GM12801 (cell line): ENCODE data around the gene CCDC54.

ENCODE experiments used
- TF ChIP-seq, protein P1 (sequence below): IDR thresholded peaks from one replicate; pipeline ENCODE4 v1.5.1; 2011; ENCODE audit warnings: control low read depth; ENCODE audit not compliant: insufficient read length; ENCODE audit errors: extremely low read depth

Gene CCDC54

DNA sequence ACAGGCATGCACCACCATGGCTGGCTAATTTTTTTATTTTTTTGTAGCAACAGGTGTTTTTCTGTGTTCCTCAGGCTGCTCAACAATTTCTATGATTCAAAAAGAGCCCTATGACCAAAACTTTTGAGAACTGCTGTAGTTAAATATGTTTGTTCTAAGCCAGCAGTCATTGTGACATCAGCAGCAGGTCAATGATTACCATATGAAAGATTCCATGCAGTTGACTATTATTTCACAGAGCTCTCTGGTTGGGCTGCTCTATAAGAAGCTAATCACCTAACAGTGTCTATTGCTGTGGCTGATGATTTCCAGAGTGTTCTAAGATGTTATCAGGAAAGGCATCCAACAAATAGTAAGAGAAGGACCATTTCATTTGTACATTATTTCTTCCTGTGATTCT lies at the start of gene CCDC54:
Gene CCDC54 (plus strand): TSS at position 289 of the 400 bp plus-strand sequence. CDS start 149 bp downstream, outside the sequence.
- TF ChIP-seq, protein P1, sequence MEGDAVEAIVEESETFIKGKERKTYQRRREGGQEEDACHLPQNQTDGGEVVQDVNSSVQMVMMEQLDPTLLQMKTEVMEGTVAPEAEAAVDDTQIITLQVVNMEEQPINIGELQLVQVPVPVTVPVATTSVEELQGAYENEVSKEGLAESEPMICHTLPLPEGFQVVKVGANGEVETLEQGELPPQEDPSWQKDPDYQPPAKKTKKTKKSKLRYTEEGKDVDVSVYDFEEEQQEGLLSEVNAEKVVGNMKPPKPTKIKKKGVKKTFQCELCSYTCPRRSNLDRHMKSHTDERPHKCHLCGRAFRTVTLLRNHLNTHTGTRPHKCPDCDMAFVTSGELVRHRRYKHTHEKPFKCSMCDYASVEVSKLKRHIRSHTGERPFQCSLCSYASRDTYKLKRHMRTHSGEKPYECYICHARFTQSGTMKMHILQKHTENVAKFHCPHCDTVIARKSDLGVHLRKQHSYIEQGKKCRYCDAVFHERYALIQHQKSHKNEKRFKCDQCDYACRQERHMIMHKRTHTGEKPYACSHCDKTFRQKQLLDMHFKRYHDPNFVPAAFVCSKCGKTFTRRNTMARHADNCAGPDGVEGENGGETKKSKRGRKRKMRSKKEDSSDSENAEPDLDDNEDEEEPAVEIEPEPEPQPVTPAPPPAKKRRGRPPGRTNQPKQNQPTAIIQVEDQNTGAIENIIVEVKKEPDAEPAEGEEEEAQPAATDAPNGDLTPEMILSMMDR: no peak

DNA sequence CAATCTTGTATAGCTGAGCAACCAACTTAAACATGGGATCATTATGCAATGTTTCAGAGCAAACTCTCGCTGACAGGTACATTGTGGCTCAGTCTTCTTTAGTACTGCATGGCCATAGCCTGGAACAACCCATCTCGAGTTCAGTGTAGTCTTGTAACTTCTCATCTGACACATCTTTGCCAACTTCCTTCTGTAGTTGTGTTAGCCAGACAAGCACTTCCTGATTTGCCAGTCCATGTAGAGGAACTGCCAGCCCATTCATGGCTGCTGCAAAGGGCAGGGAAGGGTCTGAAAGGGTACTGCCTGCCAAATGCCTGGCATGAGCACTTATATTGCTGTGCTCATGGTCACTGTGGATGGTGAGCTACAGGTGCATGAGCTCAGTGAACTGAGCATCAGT lies 49.2 kb upstream of the CCDC54 start:
- TF ChIP-seq, protein P1: no peak

DNA sequence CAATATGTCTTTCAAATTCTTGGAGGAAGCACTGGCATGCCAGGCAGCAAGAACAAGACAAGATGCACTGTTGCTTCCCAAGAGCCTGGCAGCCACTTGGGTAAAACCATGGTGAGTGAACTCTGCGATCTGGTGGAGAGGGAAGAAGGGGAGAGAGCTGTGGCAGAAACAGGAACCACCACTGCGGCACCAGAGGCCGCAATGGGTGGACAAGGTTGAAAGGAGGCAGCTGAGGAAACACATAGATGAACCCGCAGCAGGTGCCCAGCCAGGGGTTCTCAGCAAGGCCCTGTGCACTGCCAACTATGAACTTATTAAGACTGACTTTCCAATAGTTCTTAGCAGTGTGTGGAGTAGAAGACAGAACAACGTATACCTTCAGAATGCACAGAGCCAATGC lies 48.2 kb upstream of the CCDC54 start:
- TF ChIP-seq, protein P1: no peak

DNA sequence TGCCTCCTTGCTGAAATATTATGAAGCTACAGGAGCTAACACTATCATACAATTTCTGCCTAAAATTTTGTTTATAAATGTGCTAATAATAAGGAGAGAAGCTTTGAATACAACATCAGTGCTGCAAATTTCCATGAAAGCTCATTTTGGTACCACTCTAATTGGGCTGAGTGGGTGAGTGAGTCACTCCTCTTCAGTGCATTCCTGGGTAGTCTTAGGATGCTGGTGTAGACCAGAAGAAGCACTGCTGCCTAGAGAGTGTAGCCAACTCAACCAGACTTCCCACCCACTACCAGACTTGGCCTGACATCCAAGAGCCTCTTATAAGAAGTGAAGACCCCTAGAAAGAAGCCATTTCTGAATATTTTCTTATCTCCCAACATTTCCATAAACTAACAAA lies 32.5 kb upstream of the CCDC54 start:
- TF ChIP-seq, protein P1: no peak

DNA sequence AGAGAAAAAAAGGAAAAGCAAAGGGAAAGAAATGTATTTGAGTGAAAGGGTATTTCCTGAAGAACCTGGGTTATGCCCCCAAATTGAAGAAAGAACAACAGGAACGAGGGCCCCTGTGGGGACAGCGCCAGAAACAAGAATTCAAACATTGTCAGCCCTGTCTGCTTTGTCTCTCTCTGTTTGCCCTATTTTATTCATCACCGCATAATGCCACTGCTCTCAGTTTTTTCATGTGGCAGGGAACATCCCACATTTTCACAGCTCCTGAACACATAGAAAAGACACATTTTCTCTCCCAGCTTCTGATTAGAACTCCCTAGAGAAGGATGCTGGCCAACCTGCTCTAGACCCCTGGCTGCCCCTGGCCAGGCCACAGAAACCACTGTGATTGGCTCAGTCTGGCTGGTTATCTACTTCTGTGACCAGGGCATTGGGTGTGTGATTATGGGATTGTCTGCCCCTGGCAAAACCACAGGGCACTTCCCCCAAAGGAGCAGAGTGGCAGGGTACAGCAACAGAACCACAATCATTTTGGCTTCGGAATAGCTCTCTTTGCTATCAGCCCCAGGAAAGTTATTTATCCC lies 31.3 kb upstream of the CCDC54 start:
- TF ChIP-seq, protein P1: no peak

DNA sequence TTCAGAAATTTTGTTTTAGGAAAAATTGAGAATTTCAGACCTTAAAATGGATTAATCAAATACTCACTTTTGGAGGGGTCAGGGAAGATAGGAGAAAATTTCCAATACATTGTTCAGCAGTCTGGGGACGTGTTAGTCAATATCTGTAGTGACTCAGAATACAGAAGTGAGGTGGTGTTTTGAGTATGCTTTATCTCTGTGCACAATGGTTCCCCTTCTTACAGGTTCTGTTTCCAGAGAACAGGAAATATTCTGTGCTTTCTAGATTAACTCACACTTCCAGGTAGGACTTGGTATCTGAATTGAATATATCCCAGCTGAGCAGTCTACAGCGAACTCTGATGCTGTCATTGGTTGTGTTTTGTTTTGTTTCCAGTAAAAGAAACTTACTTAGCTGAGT lies 30.7 kb upstream of the CCDC54 start:
- TF ChIP-seq, protein P1: no peak

DNA sequence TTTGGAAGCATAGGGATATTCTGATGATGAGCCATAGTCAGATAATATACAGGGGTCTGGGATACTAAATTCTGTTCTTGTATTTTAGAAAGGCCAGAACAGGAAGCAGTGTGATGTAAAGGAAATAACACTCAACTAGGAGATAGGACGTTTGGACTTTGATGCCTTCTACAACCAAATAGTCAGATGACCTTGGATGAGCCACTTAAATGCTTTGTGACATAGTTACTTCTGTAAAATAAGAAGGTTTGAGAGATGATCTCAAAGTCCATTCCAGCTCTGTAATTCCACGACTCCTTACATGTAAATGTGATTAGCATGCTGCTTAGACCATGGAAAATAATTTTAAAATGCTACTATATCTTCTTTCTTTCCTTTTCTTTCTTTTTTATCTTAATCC lies 29.5 kb upstream of the CCDC54 start:
- TF ChIP-seq, protein P1: no peak
